Spleen (tissue), 7 donors: ENCODE data around the gene MRPL54.

Experiments used
- CTCF ChIP-seq, 11 experiments: fragments of 200-600 bp in 7 of 11; fragments of 450-650 bp in 4 of 11; sonication (generic) in 4 of 11; IDR thresholded peaks in 8 of 11; conservative IDR thresholded peaks in 3 of 11; 1 replicate in 7 of 11; 2 replicates in 4 of 11; pipeline versions ENCODE4 v1.4.0 to v1.8.0; 2016 to 2021; ENCODE audit warnings: antibody characterized with exemption in 11 of 11, inconsistent platforms in 4 of 11, mild to moderate bottlenecking in 1 of 11
- POLR2A ChIP-seq, 3 donors: fragments of 450-650 bp; IDR thresholded peaks; one replicate each; pipeline ENCODE4 v1.5.1; 2017; ENCODE audit warnings: antibody characterized with exemption in 3 of 3, mild to moderate bottlenecking in 1 of 3
- POLR2AphosphoS5 ChIP-seq, 3 donors: sonication (generic); formaldehyde crosslinking; IDR thresholded peaks; one replicate each; pipeline ENCODE4 v1.5.1; 2017; ENCODE audit warnings: antibody characterized with exemption in 3 of 3
- donor health status: DM: no; HTN: no; CAD: no; lungs with moderate emphysema.
- donor health status: DM: no; HTN: no; CAD: no.
- donor health status: DM: no; HTN: no; CAD: no.

GRCh38 chr19:3804429-3804828 is 41.9 kb downstream of the MRPL54 start:
- TF ChIP-seq POLR2A (IDR thresholded peaks at IDR 0.05) = no peak
- no peak for TF ChIP-seq CTCF (IDR thresholded peaks at IDR 0.05 in 8 of 11, conservative IDR thresholded peaks at IDR 0.05 in 3 of 11)
- TF ChIP-seq POLR2AphosphoS5 (IDR thresholded peaks at IDR 0.05) = no peak
